Measurements from ENCODE around the gene TRPT1.
A peak's percentile ranks its signal among the peaks of the same experiment; 100 is the strongest.

Gene TRPT1

DNA sequence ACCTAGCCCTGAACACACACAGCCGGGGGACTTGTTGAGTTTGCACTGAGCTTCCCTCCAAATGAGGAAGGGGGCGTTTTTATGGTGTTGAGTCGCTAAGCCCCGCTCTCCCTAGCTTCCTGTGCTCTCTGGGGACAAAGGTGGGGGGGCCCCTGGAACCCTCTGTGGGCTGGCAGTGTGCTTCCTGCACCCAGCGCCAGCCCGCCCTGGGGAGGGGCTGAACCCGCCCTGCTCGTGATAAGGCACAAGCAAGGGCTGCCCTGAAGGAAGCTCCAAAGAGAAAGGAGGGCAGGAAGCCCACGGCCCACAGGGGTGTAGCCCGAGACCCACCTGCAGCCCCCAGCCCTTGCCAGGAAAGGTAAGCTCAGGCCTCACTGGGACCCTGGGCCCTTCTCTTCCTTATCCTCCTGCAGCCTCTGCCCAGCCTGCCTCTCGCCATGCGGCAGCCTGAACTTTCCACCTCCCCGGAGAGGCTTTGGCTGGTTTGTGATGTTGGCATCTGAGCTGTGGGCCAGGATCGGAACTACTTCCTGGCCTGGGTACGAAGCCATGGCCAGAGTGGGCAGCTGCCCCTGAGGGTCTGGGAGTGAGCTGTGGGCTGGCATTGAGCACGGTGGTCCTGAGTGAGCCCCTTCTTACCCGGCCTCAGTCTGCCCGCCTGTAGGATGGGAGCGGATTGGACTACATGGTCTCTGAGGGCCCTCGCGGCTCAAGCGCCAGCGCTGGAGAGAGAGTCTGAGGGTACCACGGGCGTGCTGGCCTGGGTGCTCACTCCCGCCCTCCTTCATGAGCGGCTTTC, 19.3 kb downstream of the TRPT1 start, which contains the start of gene FERMT3:
TSS of gene FERMT3 (plus strand) at position 265 of the 799 bp plus-strand sequence. CDS start 644 bp downstream, outside the sequence.
- DNase-seq = peak in 1 of 2 donors; percentile 23

DNA sequence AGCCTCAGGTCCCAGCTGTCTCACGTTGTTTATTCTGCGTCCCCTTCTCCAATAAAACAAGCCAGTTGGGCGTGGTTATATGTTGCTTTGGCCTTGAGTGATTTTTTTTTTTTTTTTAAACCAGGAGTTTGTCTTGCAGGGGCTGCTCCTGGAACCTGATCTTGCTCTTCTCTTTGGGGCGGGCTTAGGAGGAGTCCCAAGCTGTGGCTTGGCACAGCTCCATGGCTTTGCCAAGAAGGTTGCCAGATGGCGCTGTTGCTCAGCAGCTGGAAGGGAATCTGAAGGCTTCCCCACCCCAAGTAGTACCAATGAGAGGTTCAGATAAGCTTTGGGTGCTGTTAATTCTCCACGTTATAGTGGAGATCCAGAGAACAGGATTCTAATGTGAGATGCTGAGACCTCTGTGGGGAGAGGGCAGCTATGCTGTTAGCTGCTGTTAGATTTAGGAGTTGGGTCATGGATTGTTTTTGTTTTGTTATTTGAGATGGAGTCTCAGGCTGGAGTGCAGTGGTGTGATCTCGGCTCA, 21.5 kb downstream of the TRPT1 start:
- peak; percentile 75 to 78 for DNase-seq

DNA sequence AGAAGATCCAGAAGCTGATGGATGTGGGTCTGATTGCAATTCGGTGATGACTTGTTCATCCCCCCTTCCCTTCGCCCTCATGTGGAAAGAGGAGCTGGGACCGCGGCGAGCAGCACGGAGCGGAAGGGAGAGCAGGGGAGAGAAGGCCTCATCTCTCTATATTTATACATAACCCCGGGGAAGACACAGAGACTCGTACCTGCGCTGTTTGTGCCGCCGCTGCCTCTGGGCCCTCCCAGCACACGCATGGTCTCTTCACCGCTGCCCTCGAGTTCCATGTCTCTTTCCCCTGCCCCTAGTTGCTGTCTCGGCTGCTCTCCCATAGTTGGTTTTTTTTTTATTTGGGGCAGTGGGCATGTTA, 21.9 kb downstream of the TRPT1 start:
- DNase-seq = no peak

DNA sequence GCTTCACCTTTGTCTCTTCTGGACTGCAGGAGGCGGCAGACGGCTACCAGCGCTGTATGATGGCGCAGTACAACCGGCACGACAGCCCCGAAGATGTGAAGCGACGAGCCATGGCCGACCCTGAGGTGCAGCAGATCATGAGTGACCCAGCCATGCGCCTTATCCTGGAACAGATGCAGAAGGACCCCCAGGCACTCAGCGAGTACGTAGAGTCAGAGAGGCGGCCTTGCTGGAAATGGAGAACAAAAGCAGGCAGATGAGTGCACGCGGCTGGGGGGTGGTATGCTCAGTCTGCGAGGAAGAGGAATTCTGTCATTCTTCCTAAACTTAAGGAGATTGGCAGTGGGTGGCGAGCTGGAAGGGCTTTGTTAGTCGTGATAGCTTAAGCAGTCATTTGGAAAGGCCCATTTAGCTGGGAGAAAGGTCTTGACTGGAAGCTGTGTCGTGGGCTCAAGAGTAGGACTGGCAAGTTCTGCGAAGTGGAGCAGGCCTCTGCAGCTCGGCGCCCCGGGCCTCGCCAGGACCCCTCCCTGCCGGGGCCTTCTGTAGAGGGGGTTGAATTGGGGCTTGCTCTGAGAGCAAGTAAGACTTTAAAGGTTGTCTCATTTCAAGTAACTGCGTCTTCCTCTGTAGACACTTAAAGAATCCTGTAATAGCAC, 22.4 kb downstream of the TRPT1 start:
- DNase-seq = no peak

DNA sequence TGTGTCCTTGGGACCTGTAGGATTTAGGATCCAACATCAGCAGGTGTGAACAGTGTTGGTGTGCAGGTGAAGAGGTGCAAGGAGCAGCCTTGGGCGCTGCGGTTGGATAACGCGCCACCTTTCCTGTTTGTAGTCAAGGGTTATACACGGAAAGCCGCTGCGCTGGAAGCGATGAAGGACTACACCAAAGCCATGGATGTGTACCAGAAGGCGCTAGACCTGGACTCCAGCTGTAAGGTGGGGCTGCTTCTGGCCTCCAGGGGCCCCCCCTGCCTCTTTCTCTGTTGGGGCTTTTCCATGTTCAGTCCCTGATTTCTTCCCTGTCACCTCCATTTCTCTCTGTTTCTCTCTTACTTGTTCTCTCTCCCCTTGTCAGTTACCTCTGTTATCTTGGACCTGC, 23.0 kb downstream of the TRPT1 start:
- no peak for DNase-seq

DNA sequence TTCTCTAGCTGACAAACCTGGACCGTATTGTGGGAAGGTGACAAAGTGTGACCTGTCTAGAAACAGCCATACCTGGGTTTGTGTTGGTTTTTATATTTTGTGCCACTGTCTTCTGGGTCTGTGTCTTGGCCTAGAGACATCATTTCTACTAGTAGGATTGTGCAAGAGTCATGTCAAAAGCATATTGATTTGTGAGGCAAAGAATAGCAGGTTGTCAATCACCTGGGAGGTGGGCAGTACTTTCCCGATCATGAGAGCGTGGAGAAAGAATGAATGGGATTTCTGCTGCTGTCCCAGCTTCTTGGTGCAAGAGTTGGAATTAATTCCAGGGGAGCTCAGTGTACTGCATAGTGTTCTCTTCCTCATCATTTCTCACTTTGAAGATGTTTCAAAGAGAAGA, 24.4 kb downstream of the TRPT1 start:
- DNase-seq = no peak

DNA sequence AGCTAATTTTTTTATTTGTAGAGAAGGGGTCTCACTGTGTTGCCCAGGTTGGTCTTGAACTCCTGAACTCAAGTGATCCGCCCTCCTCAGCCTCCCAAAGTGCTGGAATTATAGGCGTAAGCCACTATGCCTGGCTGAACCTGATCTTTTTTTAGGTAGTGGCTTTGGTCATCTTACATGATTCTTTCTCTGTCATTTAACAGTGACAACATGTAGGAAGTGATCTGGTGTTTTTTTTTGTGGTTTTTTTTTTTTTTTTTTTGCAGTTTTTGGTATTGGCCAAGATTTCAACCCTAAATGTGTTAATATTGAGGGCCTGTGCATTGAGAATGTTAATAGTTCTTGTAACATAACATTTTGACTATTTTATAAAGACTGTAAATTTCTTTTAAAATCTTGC, 27.5 kb downstream of the TRPT1 start:
- no peak for DNase-seq

DNA sequence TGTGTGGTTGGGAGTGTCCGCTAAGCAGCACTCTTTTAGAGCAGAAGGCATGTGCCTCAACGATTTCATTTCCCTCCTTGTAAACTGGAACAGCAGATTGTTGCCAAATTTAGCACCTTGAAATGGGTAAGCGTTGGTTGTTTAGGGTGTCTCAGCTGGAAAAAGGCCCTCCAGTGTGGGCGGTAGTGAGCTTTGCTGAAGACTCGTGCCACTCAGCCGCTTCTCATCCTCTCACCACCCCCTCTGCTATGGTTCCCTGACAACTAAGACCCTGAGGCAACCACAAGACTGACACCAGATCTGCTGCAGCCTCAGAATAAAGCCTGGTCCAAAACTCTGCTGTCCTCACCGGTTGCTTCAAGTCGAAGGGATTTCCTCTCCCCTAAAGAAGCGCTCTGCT, 29.4 kb downstream of the TRPT1 start:
- DNase-seq = no peak

DNA sequence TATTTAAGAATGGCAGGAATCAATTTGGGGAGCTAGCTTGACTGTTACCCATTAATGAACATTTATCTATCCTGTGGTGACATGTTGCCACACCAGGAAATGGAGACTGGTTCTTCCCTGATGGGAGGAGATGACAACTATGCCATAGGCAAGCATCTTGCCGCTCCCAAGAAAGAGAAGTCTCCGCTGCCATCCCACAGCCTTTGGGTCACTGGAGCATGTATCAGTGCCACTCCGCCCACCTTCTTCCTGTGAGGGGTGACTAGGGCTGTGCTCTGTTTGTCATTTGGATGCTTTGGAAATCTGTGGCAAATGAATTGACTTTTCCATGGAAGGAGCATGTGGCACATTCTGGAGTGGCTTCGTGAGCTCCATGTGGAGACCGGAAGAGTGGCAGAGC, 33.6 kb downstream of the TRPT1 start:
- no peak for DNase-seq

DNA sequence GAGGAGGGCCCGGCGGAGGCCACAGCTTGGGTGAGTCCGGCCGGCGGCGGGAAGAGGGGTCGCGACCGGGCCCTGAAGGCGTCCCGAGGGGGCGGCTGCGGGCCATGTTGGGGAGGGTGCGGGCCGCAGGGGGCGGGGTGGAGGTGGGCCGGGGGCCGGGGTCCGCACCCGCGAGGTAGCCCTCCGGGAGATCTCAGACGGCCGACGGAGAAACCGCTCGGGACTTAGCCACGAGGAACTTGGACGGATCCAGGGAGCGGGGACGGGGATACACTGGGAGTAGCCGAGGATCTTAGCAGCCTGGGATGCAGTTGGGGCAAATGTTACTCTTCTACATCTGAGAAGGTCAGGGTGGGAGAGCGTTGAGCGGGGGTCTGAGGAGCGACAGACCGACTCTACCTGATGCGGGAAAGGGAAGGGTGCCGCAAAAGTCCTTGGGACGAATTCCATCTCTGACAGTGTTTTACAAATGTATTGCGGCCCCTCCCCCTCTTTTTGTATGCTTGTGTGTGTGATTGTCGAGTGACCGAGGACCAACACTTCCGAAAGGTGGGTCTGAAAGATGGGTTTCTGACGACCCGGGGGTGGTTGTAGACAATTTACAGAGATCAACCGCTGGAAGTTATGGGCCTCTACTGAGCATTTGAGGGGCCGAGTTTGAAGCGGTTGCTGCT, 39.4 kb downstream of the TRPT1 start:
- DNase-seq = no peak

DNA sequence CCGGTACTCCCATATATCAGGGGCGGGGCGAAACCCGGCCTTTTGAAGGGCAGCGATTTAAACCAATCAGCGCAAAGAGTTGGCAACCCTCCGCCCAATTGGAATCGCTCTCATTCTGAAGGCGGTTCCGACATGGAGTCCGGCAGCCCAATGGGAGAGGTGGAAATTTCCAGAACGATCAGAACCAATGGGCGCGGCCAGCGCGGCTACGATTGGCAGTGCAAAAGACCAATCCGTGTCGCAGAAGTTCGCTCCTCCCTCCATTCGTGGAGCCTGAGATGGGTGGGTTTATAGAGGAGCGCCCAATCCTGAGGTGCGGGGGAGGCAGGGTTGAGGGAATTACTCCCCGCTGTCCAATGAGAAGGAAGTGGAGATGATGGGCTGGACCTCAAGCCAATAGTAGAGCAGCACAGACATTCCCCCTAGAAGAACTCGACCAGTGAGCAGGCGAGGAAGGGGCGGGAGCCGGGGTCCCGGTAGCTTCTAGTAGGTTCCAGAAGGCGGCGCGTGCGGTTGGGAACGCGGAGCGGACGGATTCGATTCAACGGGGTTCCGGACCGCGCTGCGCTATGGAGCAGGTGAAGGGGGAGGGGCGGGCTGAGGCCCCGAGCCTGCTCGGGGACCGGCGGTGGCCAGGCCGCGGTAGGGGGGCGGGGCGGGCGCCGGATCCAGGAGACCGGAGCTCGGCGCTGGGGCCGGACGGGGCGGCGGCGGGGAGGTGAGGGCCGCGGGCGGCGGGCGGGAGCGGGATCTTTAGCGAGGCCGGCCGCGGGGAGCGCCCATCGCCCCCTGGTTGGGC, 40.1 kb downstream of the TRPT1 start, which contains the start of gene STIP1:
TSS of gene STIP1 (plus strand) at position 479 of the 799 bp plus-strand sequence. CDS start at position 570, 91 bp downstream.
- peak; percentile 99 for DNase-seq

DNA sequence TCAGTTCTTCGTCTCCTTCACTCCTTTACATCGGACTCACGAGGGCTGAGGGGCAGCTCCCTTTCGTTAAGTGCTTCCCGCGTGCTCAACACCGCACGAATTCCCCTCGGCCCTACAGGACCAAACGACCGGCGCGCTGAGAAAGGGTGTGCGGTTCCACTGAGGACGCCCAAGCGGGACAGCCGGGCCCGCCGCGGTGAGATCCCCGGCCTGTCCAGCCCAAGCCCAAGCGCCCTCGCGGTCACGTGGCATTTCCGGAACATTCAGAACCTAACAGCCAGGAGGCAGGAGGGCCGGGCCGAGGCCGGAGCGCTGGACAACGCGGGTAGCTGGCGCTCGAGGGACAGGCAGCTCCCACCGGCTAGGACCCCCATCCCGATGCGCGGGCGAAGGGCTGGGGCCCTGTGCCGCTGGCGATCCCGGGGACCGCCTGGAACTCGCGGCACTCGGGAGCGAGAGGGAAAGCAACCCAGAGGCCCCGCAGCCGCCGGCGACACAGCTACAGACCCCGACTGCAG, 40.8 kb downstream of the TRPT1 start:
- DNase-seq = peak; percentile 77 to 88

DNA sequence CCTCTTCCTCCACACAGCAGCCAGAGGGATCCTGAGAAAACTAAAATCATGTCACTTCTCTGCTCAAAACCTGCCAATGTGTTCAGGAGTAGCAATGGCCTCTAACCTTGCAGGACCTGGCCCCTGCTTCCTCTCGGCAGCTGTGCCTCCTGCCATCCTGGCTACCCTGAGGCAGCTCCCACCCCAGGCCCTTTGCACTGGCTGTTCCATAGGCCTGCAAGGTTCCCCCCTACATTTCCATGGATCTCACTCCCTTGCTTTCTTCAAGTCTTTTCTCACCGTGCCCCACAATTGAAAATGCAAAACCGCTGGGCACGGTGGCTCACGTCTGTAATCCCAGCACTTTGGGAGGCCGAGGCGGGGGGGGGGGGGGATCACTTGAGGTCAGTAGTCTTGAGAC, 42.1 kb downstream of the TRPT1 start:
- DNase-seq = no peak

DNA sequence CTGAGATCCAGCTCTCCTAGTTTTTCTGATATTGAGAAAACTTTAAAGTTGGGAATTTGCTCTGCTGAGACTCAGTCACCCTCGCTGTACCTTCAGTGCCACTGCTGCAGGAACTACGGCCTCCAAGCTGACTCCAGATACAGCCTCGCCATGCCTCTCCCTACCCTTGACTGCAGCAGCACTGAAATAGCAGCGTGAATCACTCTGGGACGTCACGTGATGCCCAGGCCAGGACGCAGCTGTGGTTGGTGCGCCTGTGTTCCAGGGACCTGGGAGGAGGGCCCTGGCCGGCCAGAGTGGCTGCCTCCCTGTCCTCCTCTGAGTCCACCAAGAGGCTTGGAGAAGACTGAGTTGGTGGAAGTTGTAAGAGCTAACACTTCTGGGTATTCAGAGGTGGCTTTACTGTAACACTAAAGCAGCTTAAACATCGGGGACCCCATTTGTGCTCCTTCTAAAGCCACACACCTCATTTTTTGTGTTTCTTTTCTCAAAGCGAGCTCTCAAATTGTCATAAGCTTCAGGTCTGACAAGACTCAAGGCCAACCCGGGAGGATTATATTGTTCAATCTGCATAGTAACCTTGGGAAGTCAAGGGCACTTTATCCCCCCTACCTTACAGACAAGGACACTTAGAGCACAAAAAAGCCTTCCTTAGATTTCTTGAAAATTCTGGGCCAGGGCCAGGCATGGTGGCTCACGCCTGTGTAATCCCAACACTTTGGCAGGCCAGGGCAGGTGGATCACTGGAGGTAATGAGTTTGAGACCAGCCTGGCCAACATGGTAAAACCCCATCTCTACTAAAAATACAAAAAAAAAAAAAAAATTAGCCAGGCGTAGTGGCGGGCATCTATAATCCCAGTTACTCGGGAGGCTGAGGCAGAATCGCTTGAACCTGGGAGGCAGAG, 44.2 kb downstream of the TRPT1 start:
- DNase-seq = peak; percentile 87 to 92

DNA sequence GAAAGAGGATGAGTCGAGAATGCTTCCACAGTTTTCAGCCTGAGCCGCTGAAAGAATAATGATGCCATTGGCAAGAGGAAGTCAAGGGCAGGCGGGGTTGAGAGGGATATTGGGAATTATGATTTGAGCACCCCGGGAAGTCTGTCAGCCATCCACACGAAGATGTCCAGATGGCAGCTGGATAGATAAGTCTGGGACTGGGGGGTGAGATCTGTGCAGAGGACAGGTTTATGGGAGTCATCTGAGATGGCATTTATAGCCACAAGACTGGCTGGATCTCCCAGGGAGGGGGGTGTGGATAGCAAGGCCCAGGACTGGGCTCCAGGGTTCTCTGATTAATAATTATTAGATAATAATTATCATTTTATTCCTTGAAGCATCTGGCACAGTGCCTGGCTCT, 45.1 kb downstream of the TRPT1 start:
- peak in 1 of 2 donors; percentile 18 for DNase-seq

DNA sequence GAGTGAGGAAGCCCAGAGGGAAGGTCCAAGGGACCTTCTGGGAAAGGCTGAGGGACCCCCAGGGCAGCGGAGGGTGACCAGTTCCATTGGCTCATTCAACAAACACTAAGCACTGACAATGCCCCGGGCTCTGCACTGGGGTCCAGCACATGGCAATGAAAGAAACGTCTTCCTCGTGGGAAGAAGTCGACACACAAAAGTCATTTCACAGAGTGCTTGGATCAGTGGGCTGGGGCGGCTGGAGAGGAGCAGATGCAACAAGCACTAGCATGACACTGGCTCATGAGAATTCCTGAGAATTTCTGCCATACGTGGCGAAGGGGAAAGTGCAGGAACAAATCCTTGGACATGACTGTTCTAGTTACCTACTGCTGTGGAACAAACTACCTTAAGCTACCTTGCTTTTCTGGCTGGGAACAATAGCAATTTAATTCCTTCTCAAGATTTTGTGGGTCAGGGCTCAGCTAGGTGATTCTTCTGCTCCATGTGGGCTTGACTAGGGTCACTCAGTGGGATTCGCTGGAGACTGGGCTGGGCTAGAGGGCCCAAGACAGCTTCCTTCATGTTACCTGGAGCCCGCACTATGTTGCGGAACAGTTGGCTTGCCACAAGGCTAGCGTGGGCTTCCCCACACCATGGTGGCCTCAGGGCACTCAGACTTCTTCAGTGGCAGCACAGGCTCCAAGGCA, 46.9 kb downstream of the TRPT1 start:
- DNase-seq = no peak

DNA sequence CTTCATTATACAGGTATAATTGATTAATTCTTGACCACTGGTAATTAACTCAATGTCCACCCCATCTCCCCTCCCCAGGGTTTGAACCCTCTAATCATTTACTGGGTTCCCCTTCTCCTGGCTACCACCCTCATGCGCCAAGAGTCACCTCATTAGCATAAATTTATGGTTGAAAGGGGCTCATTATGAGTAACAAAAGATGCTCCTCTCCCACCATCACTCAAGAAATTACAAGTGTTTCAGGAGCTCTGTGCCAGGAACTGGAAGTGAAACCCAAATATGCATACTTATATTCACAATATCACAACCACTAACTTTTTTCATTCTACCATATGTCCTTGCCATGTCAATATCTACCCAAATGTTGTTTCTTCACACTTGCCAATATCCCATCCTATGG, 47.8 kb downstream of the TRPT1 start:
- no peak for DNase-seq

DNA sequence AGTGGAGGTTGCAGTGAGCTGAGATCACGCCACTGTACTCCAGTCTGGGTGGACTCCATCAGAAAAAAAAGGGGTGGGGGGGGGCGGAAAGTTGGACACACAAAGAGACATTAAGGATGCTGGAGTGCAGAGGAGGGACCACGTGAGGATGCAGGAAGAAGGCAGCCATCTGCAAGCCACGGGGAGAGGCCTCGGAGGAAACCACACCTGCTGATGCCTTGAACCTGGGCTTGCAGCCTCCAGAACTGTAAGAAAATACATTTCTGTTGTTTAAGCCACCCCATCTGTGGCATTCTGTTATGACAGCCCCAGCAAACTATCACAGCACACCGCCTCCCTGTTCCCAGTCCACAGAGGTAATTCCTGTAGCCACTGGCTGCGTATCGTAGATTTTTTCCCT, 49.2 kb downstream of the TRPT1 start:
- DNase-seq = peak in 1 of 2 donors; percentile 25
